Measurements from ENCODE around the gene RBX1. TPM values are rescaled to one million over a fixed set of nuclear protein-coding genes. Genes with fewer than 3 reads are reported as not detected.

RBX1 gene
- total RNA-seq, 1 donor from 2014 or later = 117 TPM

- Histone ChIP-seq H3K27ac (no peak overlapping the region), H3F3A (ENCODE audit: low read depth) (peaks cover 9% of the 10 kb centered on the region), H3K9ac (no peak overlapping the region), H3K4me2 (no peak overlapping the region), H3K79me2 (ENCODE audit: low read depth) (peaks cover 29% of the 10 kb centered on the region), H3K9me3 (ENCODE audit: low read depth) (no peaks in the 10 kb centered on the region), H3K4me1 (no peaks in the 10 kb centered on the region), H3K4me3 (no peak overlapping the region), H2AFZ (replicated peaks) (no peak overlapping the region), H3K27me3 (no peaks in the 10 kb centered on the region), H3K36me3 (no peaks in the 10 kb centered on the region), H4K20me1 (ENCODE audit: low read depth) (peaks cover 5% of the 10 kb centered on the region)
- Mint-ChIP-seq H3K4me1 (no peaks in the 10 kb centered on the region), H3K27me3 (ENCODE audit: insufficient read depth, low read depth) (no peaks in the 10 kb centered on the region), H3K9me3 (no peaks in the 10 kb centered on the region), H3K36me3 (peaks cover 33% of the 10 kb centered on the region), H3K27ac (no peak overlapping the region), H3K4me3 (no peak overlapping the region)
- TF ChIP-seq EZH2phosphoT487 (IDR thresholded peaks at IDR 0.05) = no peak
- TF ChIP-seq CTCF (IDR thresholded peaks at IDR 0.05) = no peak
- TF ChIP-seq EZH2 (IDR thresholded peaks at IDR 0.05) = no peak
- DNase-seq (ENCODE audit: low spot score) = no peak
These were observed 16.1 kb downstream of the RBX1 start for GRCh38 chr22:40967111-40967760.

- H3K27ac Mint-ChIP-seq = no peak overlapping the region
- no peak for TF ChIP-seq CTCF (IDR thresholded peaks at IDR 0.05)
- no peak for TF ChIP-seq EZH2 (IDR thresholded peaks at IDR 0.05)
- TF ChIP-seq EZH2phosphoT487 (IDR thresholded peaks at IDR 0.05) = no peak
- no peak overlapping the region for H3K27ac ChIP-seq
These were observed 21.4 kb downstream of the RBX1 start for GRCh38 chr22:40972587-40972986.

GRCh38 chr22:40973144-40973543 lies 22.0 kb downstream of the RBX1 start:
- no peak for TF ChIP-seq CTCF (IDR thresholded peaks at IDR 0.05)
- no peak for TF ChIP-seq EZH2 (IDR thresholded peaks at IDR 0.05)
- no peak for TF ChIP-seq EZH2phosphoT487 (IDR thresholded peaks at IDR 0.05)
- Histone ChIP-seq H4K20me1 (ENCODE audit: low read depth) (peaks cover 3% of the 10 kb centered on the region), H3K27ac (no peak overlapping the region), H2AFZ (replicated peaks) (no peak overlapping the region), H3K9me3 (ENCODE audit: low read depth) (no peaks in the 10 kb centered on the region), H3K79me2 (ENCODE audit: low read depth) (no peaks in the 10 kb centered on the region), H3K4me2 (no peak overlapping the region), H3K9ac (no peak overlapping the region), H3K36me3 (no peaks in the 10 kb centered on the region), H3K27me3 (no peaks in the 10 kb centered on the region), H3F3A (ENCODE audit: low read depth) (peaks cover 15% of the 10 kb centered on the region), H3K4me3 (no peak overlapping the region), H3K4me1 (no peaks in the 10 kb centered on the region)
- Mint-ChIP-seq H3K4me3 (no peak overlapping the region), H3K27me3 (ENCODE audit: insufficient read depth, low read depth) (peaks cover 2% of the 10 kb centered on the region), H3K9me3 (no peaks in the 10 kb centered on the region), H3K36me3 (peaks cover 16% of the 10 kb centered on the region), H3K4me1 (no peaks in the 10 kb centered on the region), H3K27ac (no peak overlapping the region)
- DNase-seq (ENCODE audit: low spot score) = no peak

More at GRCh38 chr22:40972587-40972986, 21.4 kb downstream of the RBX1 start:
- Mint-ChIP-seq H3K27me3 (ENCODE audit: insufficient read depth, low read depth) (peaks cover 2% of the 10 kb centered on the region), H3K9me3 (no peaks in the 10 kb centered on the region), H3K4me1 (no peaks in the 10 kb centered on the region), H3K4me3 (no peak overlapping the region), H3K36me3 (peaks cover 19% of the 10 kb centered on the region)
- Histone ChIP-seq H3K27me3 (no peaks in the 10 kb centered on the region), H3K9ac (no peak overlapping the region), H3K79me2 (ENCODE audit: low read depth) (no peaks in the 10 kb centered on the region), H3F3A (ENCODE audit: low read depth) (peaks cover 15% of the 10 kb centered on the region), H3K4me3 (no peak overlapping the region), H3K9me3 (ENCODE audit: low read depth) (no peaks in the 10 kb centered on the region), H3K4me1 (no peaks in the 10 kb centered on the region), H2AFZ (replicated peaks) (no peak overlapping the region), H3K36me3 (no peaks in the 10 kb centered on the region), H4K20me1 (ENCODE audit: low read depth) (peaks cover 3% of the 10 kb centered on the region), H3K4me2 (no peak overlapping the region)
- no peak for DNase-seq (ENCODE audit: low spot score)

Measured in neural progenitor cell (in vitro differentiated cells).